HPDE6-E6E7 (cell line): ENCODE measurements around the gene IQCF5.
"Not testable (repeated sequence)": the region's sequence is repeated elsewhere in the genome, so short reads cannot be mapped to it uniquely, and the experiment has no call there.

Experiments
- DNase-seq: peaks from one replicate; pipeline ENCODE4 v3.0.0; 2011; ENCODE audit warnings: missing footprints; ENCODE audit errors: extremely low spot score

Gene IQCF5

GRCh38 chr3:51869304-51869703 is 6.1 kb downstream of the IQCF5 start:
- no peak for DNase-seq

- DNase-seq: not testable (repeated sequence)
These were observed 6.5 kb downstream of the IQCF5 start for GRCh38 chr3:51868896-51869295.

GRCh38 chr3:51862886-51863285 is 12.5 kb downstream of the IQCF5 start:
- no peak for DNase-seq

- no peak for DNase-seq
These were observed 14.4 kb downstream of the IQCF5 start, which contains the start of gene IQCF2 for GRCh38 chr3:51860703-51861665. Gene IQCF2 (plus strand): TSS chr3:51861615. CDS start chr3:51861667, 52 bp downstream.

- not testable (repeated sequence) for DNase-seq
These were observed 20.0 kb downstream of the IQCF5 start for GRCh38 chr3:51855411-51855810.

GRCh38 chr3:51845129-51845528 is 30.3 kb downstream of the IQCF5 start:
- no peak for DNase-seq

GRCh38 chr3:51836606-51837005 is 38.8 kb downstream of the IQCF5 start:
- DNase-seq: no peak

- DNase-seq: no peak
These were observed 44.5 kb downstream of the IQCF5 start for GRCh38 chr3:51830836-51831385.

GRCh38 chr3:51830345-51830744 is 45.1 kb downstream of the IQCF5 start:
- DNase-seq: no peak

GRCh38 chr3:51828297-51828696 is 47.1 kb downstream of the IQCF5 start:
- no peak for DNase-seq
